GM19351 (cell line): ENCODE results near the gene UST.
"Not testable (repeated sequence)": the region's sequence is repeated elsewhere in the genome, so short reads cannot be mapped to it uniquely, and the experiment has no call there.

Source experiments
- ATAC-seq: cut with Tn5 transposase; IDR thresholded peaks from one replicate; pipeline ENCODE4 v1.9.1; 2021; ENCODE audit warnings: mild to moderate bottlenecking, moderate library complexity; ENCODE audit not compliant: unreplicated experiment

UST gene

DNA sequence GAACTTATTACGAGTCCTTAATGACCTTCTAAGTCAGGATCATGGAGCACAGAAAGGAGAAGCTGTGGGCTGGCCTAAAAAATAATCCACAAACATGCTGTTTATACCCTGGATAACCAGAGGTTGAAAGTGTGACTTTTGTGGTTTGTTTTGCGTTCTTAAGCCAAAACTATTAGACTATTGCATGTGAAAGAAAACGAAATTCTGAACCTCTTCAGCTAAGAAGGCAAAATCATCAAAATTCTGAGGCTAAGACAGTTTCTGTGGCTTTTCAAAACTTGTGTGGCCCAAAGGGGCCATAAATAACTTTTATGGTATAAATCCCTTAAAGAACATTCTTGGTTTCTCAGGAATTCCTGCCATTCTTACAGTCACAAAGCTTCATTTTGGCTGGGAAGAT lies 251.0 kb downstream of the UST start:
- no peak for ATAC-seq

DNA sequence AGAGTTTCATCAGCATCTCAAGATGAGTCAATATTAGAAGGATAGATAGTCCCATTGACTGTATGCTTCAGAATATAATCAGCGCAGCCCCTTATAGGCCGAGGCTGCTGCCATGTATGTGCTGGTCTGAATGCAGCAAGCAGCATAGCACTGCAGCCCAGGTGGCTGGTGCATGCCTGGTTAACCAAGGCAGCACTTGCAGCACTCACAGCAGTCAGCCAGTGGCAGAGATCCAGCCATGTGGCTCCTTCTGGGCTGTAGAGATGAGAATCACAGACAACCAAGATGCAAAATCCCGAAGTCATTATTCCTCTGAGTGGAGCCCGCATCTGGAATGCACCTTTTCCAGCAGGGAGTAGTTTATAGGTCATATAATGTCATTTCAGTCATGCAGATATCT lies 251.9 kb downstream of the UST start:
- no peak for ATAC-seq

DNA sequence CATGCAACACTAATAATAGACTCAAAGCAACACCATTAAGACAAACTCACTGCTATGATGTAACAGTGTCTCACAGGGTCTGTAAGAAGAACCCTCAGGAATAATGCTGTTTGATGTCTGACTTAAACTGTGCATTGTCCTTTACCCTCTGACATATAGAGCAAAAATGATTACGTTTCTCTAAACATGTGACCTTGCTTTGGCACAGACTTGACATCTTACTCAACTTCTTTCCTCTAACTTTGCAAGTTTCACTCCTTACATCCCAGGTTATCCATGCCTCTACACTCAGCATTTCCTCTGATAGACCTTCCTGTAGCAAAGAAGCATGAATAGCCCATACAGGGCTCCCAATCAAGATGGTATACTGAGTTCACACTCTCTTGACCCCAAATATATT lies 252.7 kb downstream of the UST start:
- ATAC-seq, result no peak

DNA sequence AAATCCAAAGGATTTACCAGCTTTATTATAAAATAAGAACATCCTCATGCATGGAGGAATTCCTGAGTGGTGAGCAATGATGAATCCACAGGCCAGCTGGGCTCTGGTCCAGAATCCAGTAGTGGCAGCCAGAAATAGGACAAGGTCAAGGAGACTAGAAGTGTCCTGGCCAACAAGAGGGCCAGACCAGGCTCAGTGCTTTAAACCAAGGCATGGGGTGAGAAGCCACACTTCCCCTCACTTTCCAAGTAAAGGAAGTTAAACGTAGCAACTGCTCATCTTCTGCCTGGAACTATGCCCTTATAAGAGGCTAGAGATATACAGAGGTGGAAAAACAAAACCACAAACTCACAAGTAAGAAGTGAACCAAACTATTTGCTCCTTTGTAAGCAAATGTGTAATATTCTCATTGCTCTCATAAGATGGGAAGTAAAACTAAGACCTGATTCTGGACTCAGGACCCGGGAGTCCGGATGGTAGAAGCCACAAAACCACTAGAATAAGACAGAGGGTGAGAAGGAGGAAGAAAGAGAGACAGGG lies 253.2 kb downstream of the UST start:
- no peak for ATAC-seq

DNA sequence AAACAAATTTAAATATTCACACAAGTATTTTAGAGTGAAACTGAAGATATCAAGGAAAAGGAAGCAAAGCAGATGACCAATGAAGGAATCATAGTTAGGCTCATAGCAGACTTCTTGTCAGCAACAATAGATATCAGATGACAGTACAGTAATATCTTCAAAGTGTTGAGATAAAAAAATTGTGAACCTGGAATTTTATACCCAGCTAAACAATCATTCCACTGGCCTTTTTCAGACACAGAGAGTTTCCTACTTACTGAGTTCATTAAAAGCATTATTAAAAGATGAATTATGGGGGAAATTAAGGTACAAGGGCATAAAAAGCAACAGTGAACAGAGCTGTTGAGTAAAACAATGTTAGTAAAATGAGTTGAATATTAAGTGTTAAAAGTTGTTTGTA lies 254.6 kb downstream of the UST start:
- no peak for ATAC-seq

DNA sequence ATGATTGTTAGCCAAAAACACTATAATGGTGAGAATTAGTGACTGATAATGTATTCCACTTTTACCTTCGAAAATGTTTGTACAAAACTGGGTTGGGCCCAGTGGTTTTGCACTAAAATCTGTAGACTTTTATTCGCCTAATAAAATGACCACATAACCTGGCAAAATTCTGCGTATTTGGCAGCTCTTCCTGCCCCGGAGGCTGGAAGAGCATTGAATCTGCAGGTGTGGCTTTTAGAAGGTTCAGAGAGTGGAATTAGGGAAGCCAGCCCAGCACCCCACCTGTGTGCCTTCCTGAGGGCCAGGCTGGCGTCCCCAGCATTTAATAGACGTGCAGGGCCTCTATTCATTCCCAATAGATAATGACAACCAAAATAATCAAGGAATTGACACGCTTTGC lies 256.7 kb downstream of the UST start:
- no peak for ATAC-seq

DNA sequence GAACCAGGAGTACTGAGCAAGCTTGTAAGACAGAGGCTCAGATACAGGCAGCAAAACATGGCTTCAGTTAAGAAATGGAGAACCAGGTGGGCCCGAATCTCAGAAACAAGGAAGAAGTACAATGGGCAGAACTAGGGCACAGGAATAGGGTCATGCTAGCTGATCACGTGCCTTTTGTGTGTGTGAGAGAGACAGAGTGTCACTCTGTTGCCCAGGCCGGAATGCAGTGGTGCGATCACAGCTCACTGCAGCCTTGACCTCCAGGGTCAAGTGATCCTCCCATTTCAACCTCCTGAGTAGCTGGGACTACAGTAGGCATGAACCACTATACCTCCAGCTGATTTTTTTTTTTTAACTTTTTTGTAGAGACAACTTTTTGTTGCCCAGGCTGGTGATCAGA lies 257.8 kb downstream of the UST start:
- no peak for ATAC-seq

GRCh38 chr6:149006236-149006635 lies 259.4 kb downstream of the UST start:
- not testable (repeated sequence) for ATAC-seq

- no peak for ATAC-seq
These were observed 259.8 kb downstream of the UST start for GRCh38 chr6:149006671-149007070.

- no peak for ATAC-seq
These were observed 261.0 kb downstream of the UST start for GRCh38 chr6:149007846-149008245.

- no peak for ATAC-seq
These were observed 261.9 kb downstream of the UST start for GRCh38 chr6:149008741-149009140.

GRCh38 chr6:149012040-149012545 lies 265.3 kb downstream of the UST start:
- ATAC-seq, result no peak

- ATAC-seq, result no peak
These were observed 266.9 kb downstream of the UST start for GRCh38 chr6:149013586-149014344.

DNA sequence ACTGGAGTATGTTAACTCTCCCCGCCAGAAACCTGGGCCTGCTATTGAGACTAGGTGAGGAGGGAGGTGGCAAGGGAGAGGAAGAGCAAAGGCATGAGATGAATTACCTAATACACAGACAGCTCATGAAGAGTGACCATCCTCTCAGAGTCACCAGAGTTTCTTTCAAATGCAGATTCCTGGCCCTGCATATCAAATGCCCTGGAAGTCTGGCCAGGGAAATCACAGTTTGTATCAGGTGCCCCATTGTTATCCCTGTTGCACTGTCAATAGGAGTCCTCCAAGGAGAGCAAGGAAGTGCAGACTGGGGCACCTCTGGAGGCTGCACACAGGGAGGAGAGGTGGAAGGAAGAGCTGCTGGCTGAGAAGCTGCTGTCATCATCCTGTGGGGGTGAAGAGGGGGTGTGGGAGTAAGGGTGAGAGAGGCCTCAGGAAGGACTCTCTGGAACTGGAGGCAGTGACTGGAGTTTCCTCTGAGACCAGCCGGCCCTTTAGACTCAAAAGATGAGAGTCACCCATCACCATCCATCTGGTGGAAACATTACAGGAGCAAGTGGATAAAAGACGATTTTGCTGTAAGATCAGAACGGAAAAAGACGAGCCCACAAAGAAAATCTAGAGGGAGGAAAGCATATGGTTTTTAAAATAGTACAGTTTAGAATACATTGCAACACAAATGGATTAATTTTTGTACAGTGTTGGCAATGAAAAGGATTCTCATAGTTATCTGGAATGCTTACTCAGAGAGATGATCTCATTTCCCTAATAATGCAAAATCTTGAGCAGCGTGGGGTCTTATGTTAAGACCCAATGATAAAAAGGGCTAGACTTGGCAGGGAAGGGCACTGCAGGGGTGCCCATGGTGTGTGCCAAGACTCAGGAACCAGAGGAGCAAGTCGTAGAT lies 268.1 kb downstream of the UST start:
- ATAC-seq, result no peak

GRCh38 chr6:149015535-149016525 lies 269.0 kb downstream of the UST start:
- no peak for ATAC-seq

GRCh38 chr6:149016716-149017115 lies 269.9 kb downstream of the UST start:
- ATAC-seq, result no peak

DNA sequence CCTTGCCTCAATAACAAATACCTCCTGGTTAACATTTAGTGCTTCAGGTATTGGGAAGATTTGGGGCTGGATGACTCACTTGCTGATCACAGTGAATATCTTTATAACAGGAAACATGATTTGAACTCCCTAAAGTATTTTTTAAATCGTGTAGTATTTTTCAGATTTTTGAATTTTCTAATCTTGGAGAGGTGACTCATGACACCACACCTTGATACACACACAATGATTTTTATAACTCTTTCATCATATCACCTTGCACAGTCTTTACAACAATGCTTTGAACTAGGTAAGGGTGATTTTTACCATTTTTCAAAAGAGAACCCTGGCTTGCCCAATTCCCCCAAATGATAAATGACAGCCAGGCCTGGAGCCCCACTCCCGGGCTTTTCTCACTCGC lies 273.5 kb downstream of the UST start:
- no peak for ATAC-seq

DNA sequence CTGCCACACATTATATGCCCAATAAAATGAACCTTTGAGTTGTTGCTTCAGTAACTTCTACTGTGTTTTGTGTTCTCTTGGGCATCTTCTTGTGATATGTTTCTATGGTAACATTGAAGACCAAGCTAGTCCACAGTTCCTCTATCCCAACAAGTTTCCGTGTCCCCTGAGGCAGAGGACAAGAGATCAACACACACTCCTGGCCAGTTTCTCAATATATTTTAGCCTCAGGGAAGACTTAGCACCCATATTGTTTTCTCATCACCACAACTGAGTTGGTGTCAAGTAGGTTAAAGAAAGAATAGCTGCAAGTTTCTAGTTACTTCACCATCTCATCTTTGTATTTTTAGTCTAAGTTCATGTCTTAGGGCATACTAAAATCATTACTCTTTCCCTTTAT lies 277.5 kb downstream of the UST start:
- ATAC-seq, result no peak

DNA sequence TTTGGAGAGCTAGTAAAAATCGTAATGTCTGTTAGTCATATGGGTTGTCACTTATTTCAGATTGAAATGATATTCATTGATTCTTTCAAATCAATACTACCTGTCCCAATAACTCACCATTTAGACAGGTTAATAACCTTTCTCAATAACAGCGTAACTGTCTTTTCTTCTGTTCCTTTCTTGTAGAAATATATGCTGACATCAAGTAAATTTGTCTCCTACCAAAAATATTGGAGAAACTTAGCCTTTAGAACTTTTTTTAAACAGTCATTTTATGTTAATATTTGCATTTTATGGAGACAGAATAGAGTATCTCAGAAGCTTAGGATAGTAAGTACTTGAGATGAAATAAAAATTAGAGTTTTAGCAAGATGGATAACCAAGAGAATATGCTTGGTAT lies 278.2 kb downstream of the UST start:
- ATAC-seq, result no peak

DNA sequence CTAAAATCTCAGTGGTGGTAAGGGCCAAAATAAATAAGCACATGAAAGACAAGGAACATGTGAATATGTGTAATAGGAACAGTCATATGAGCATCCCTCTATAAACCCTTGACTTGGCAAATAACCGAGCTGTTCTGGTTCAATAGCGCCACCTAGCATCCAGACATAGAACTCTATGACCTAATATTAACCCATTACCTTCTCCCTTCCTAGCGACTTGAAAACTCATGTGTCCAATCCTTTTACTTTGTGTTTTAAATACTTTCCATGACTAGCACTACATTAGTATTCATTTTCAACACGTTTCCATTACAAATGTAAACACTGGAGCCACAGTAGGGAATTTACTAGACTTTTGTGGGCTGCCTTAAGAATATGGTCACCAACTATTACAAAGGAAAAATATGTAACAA lies 279.7 kb downstream of the UST start:
- no peak for ATAC-seq

GRCh38 chr6:149027484-149027883 lies 280.7 kb downstream of the UST start:
- no peak for ATAC-seq
